HT-29 (cell line): ENCODE data around the gene SDS. TPM values are rescaled to one million over a fixed set of nuclear protein-coding genes. Genes with fewer than 3 reads are reported as not detected.
"Not testable (repeated sequence)": the region's sequence is repeated elsewhere in the genome, so short reads cannot be mapped to it uniquely, and the experiment has no call there.

Experiments
- DNase-seq: peaks from one replicate; pipeline ENCODE4 v3.0.0-alpha.2; 2015; ENCODE audit warnings: low spot score
- total RNA-seq: library from RNA; depleted of rRNA; stranded (reverse); fragments of >200 nt; shearing (Covaris generic); gene quantifications from 2 replicates; pipeline ENCODE4 v1.2.3, GENCODE V29; 2014

SDS gene
- total RNA-seq, 1 experiment from 2014 or later: not detected

DNA sequence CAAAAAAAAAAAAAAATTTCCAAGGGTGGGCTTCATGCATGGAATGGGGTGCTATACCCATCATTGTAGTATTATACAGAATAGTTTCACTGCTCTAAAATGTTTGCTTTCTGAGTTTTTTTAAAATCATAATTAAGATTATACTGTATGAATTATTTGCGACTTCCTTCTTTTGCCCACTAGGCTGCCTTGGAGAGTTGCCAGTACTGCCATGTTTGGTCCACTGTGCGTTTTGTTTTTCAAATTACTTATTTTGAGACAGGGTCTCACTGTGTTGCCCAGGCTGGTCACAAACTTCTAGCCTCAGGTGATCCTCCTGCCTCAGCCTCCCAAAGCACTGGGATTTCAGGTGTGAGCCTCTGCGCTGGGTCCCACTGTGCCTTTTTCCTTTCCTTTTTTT lies 25.4 kb downstream of the SDS start:
- DNase-seq: no peak

DNA sequence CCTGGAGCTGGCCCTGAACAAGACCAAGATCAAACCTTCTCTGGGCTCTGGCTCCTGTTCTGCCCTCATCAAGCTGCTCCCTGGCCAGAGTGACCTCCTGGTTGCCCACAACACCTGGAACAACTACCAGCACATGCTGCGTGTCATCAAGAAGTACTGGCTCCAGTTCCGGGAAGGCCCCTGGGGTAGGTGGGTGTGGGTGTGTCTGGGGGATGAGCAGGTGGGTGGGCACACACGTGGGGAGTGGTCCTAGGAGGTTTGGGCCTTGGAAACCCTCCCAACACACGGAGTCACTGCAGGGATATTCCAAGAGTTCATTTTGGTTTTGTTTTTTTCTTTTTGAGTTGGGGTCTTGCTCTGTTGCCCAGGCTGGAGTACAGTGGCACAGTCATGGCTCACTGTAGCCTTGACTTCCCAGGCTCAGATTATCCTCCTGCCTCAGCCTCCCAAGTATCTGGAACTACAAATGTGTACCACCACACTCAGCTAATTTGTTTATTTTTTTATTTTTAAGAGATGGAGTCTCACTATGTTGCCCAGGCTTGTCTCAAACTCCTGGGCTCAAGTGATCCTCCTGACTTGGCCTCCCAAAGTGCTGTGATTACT lies 28.8 kb downstream of the SDS start:
- DNase-seq: no peak

DNA sequence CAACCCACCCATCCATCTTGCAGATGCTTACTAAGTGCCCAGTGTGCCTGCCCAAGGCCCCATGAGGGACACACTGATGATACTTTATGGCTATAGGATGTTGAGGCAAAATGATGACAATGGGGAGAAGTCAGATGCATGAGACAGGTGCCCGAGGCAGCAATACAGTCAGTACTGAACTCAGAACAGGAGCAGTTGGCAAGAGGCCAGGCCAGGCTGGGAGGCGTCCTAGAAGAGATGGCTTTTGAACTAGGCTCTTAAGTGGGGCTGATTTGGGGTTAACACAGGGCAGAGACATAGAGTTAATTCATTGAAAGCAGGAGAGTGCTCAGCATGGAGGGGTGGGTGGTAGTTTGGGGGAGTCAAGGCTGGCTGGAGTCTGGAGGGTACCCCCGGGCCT lies 29.7 kb downstream of the SDS start:
- no peak for DNase-seq

DNA sequence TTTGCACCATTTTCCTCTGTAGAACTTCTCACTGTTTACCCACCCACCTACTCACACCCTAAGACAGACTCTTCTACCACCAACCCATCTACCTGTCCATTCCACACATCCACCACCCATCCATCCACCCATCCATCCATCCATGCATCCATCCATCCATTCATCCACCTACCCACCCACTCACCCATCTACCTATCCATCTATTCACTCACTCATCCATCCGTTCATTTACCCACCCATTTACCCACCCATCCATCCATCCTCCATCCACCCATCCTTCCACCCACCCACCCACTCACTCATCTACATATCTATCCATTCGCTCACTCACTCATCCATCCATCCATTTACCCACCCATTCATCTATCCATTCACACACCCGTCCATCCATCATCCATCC lies 30.2 kb downstream of the SDS start:
- no peak for DNase-seq

DNA sequence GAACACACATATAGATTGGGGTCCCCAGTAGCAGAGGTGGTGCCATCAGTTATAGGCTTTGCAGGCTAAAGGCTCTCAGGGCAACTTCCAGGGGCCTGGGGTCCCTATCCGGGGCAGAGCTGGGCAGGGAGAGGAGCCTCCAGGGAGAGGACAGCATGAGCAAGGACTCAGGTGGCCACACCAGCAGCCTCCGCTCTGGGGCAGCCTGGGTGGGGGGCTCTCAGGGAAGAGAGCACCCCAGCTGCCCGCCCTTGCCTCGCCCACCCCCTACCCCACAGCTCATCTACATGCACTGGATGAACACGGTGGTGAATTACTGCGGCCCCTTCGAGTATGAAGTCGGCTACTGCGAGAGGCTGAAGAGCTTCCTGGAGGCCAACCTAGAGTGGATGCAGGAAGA lies 31.3 kb downstream of the SDS start:
- no peak for DNase-seq

DNA sequence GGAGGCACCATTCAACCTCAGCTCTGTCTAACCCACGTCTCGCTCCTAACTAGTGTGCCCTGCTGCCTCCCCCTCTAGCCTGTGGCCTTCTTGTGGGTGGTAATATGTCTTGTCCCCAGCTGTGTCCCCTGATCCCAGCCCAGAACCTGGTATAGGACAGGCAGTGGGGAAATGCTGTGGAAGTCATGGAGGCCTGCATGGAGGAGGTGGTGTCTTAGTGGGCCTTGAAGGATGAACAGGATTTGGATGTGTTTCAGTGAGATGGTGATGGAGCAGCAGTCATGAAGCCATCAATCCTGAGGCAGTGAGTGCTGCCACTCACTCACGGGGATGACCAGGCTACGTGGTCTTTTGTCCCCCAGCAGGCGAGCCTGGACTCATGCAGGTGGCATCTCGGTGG lies 31.9 kb downstream of the SDS start:
- no peak for DNase-seq

DNA sequence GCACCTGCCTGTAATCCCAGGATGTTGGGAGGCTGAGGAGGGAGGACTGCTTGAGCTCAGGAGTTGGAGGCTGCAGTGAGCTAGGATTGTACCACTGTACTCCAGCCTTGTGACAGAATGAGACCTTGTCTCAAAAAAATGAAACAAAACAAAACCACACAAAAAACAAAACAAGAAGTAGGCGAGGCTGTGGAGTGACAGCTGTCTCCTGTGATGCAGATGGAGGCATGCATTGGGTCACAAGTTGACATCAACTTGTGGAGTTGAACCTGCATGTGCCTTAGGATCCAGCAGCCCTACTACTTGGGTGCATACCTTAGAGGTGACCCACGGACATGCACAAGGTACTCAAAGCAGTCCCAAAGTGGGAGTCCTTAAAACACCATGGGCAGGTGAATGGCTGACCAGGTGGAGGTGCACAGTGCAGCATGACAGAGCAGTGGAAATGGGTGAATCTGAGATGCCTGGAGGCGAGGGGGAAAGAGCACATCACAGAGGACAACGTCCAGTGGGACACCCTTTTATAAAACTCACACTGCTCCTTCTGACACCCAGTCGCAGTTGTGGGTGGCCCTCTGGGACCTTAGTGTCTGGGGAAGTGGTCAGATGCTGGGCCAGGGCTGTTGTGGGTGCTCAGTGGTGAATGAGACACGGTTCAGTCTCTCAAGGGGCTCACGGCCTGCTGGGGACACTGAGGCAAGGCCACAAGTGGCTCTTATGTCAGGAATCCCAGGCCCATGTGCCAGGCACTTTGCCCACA lies 32.6 kb downstream of the SDS start:
- no peak for DNase-seq

DNA sequence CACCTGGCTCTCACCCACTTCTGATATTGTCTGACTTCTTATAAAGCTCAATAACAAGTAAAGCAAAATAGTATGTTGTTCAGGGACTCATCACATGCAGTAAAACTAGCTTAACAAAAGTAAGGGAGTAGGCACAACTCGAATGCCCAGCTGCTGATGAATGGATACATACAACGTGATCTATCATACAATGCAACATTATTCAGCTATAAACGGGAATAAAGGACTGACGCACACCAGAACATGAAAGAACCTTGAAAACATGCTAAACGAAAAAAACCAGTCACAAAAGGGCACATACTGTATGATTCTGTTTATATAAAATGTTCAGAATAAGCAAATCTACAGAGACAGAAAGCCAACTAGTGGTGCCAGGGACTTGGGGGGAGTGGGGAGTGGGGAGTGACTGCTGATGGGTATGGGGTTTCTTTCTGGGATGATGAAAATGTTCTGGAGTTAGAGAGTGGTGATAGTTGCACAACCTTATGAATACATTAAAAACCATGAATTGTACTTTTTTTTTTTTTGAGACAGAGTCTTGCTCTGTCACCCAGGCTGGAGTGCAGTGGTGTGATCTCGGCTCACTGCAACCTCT lies 34.2 kb downstream of the SDS start:
- DNase-seq: no peak

DNA sequence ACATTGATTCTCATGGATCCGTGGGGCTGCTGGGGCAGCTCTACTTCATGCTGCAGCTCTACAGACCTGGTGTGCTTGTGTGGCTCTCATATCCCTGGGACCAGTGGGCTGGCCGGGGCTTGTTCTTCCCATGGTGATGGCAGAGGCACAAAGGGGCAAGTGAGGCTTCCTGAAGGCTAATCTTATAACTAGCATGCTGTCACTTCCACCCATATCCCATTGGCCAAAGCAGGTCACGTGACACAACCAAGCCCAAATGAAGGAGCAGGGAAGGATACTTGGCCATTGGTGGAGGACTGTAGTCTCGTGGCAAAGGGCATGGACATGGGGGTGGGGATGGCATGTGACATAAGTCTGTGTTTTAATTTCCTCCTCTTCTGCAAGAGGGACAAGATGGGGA lies 35.4 kb downstream of the SDS start:
- DNase-seq: no peak

DNA sequence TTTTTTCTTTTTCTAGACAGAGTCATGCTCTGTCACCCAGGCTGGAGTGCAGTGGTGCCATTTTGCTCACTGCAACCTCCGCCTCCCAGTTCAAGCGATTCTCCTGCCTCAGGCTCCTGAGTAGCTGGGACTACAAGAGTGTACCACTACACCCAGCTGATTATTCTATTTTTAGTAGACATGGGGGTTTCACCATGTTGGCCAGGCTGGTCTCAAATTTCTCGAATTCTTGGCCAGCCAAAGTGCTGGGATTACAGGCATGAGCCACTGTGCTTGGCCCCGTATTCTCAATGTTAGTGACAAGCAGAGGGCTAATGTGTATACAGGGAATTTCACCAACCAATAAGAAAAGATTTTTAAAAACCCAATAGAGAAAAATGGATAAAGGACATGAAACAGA lies 36.9 kb downstream of the SDS start:
- DNase-seq: no peak

DNA sequence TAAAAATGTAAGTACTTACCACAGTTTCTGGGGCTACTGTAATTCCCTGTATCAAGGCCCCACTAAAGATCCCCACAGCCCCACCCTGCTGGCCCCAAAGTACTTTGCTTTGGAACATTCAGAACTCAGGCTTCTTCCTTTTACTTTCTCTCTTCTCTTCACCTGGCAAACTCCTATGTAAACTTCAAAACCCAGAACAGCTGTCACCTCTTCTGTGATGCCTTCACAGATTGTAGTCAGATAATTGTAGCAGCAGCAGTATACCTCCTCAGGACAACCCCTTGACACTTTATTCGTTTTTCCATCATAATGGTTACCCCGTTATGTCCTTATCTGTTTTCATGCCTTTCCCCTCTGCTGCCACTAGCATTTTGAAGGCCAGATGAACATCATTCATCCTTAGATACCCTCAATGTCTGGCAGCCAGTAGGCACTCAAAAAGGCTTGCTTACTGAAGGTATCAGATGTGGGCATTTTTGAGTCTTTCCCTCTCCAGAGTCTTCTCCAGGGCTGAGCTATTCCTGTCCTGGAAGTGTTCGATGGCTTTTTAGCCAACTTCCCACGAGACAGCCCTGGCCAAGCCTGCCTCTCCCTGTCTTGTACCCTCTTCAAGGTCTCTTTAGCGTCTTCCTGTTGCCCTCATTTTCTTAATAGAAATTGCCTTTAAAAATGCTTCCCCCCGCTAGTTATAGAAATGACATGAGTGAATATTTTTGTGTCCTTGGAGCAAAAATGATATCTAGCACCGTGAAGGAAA lies 37.9 kb downstream of the SDS start:
- no peak for DNase-seq

DNA sequence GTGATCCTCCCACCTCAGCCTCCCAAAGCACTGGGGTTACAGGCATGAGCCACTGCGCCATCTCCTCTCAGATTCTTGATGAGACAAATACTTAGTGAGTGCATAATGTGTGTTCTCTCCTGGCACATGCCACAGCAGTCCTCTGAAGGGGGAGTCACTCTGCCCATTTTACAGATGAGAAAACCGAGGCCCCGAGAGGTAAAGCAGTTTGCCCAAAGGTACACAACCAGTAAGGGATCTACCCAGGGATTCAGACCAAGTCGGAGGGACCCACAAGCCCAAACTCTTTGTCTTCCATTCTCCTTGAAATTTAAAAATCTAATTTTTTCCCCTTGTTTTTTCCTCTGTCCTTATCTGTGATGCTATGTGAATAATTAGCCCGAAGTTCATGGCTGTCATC lies 39.0 kb downstream of the SDS start:
- DNase-seq: no peak

DNA sequence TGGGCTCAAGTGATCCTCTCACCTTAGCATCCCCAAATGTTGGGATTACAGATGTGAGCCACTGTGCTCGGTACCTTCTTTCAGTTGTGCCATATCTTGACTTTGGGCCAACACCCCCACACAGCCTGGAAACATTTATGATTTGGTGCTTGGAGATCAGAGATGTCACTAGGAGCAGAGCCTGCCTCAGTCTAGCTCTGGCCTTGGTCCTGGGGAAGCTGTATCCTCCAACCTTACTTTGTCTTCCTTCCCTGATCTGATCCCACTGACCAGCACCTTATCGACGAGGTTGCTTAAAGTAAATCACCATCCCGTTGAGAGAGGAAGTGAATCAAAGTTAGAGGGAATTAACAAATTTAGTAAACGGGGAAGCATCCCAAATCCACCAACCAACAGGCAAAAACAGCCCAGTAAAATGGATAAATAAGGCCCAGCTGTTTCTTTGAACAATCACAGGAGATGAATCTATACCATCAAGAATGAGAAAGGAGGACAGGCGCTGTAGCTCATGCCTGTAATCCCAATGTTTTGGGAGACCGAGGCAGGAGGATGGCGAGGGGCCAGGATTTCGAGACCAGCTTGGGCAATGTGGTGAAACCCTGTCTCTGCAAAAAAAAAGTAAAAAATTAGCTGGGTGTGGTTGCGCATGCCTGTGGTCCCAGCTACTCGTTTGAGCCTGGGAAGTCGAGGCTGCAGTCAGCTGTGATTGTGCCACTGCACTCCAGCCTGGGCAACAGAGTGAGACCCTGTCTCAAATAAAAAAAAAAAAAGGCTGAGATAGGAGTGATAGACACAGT lies 41.9 kb downstream of the SDS start:
- DNase-seq: no peak

DNA sequence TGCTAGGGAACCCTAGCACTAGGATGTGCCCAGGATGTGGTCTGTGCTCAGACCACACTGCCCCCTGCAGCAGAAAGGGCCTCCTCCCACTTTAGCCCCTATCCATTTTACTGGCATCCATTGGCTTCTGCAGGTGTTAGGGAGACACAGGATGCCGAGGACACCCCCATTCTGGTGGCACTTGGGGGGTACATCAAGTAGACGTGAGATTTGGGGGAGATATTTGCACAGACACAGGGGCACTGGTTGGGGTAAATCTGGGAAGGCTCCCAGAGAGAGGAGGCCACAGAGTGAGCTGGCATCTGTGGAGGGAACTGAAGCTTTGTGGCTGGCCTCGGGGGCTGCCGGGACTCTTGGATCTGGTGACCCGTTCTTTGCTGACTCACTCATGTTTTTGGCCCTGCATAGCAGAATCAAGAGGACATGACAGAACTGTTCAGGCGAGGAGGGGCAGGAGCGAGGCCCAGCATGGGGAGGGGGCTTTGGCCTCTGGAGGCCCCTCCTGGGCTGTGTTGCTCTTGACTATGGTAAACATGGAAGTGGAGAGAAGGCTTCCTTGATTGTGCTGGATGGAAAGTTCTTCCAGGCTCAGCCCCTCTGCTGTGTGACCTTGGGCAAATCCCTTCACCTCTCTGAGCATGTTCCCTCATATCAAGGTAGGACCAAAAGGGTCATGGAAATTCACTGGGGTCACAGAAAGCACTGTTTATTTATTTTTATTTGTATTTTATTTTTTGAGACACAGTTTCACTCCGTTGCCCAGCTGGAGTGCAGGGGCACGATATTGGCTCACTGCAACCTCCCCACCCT lies 43.5 kb downstream of the SDS start:
- no peak for DNase-seq

DNA sequence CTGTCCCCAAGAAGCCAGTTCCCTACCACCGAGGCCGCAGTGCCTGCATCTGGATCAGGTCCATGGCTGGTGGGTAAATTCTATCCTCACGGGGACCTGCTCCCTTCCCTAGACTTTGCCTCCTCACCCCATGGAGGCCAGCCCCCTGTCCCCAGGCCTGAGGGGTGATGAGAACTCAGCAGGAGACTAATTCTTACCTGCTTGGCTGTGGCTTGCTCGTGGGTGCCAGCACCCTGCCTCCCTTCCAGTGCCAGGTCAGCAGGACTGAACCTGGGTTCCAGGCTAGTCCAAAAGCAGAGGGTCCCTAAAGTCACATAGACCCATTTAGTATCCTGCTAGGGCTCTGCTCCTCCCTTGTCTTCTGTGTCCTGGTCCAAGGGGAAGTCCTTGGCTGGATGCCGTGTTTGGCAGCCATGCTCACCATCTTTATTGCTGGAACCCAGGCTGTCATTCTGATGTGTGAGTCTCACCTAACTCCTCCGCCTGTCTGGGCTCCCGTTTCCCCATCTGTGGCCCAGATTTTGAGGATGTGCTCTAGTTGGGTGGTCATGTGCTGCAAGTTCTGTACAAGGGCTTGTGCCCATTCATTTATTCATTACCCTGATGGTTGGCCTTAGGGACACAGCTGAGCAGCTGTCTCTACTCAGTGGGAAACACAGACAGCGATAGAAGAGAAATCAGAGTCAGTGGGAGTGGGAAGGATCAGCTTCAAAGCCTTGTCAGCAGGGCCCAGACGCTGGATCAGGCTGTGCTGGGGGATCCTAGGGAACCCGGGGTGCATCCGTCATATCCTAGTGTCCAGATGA lies 44.4 kb downstream of the SDS start:
- no peak for DNase-seq

DNA sequence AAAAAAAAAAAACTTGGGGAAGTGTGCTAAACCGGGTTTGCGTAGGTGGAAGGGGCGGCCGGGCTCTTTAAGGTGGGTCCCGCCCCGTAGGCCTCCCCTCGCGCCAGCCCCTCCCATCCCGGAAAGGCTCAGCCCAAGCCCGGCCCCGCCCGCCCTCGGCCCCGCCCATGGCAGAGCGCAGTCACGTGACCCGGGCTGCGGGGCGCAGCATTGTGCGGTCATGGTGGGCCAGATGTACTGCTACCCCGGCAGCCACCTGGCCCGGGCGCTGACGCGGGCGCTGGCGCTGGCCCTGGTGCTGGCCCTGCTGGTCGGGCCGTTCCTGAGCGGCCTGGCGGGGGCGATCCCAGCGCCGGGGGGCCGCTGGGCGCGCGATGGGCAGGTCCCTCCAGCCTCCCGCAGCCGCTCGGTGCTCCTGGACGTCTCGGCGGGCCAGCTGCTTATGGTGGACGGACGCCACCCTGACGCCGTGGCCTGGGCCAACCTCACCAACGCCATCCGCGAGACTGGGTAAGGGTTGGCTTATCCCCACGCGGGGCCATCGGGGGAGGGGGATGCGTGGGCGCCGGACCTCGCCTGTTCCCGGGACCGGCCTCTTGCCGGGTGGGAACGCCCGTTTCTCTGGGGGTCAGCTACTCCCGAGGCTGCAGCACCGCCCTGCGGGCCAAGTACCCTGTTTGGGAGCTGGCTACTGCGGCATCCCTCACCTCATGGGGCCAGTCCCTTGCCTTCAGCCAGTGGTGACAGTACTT lies 45.1 kb downstream of the SDS start, which contains the start of gene PLBD2:
Gene PLBD2 (plus strand): TSS at position 207 of the 752 bp plus-strand sequence. CDS start 14 bp downstream, at position 221.
- DNase-seq: peak; percentile 83

DNA sequence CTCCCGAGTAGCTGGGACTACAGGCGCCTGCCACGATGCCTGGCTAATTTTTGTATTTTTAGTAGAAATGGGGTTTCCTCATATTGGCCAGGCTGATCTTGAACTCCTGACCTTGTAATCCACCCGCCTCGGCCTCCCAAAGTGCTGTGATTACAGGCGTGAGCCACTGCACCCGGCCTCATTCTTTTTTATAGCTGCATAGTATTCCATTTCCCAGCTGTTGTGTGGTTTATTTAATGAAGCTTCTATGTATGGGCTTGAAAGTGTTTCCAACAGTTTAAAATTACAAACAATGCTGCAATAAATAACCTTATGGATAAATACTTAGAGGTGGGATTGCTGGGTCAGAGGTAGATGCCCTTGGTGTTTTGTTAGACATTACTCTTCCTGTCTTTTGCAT lies 49.5 kb downstream of the SDS start:
- DNase-seq: not testable (repeated sequence)

DNA sequence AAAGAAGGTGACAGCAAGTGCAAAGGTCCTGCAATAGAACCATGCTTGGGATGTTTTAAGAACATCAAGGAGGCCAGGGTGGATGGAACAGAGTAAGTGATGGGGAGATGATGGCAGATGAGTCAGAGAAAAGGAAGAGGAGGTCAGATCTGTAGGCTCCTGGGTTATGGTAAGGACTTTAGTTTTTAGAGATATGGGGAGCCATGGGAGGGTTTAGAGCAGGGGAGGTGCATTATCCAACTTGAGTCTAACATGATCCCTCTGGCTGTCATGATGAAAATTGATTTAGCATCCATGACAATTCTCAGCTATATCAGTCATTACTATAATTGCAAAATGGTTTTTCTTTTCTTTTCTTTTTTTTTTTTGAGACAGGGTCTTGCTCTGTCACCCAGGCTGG lies 52.6 kb downstream of the SDS start:
- DNase-seq: no peak
